D341Med (cell line): Measurements from ENCODE around the gene ADGRF3.
"Not testable (repeated sequence)": the region's sequence is repeated elsewhere in the genome, so short reads cannot be mapped to it uniquely, and the experiment has no call there.

Experiments
- DNase-seq: peaks from one replicate; pipeline ENCODE4 v3.0.0; 2012; ENCODE audit warnings: low spot score

The ADGRF3 gene

GRCh38 chr2:26274058-26274613, 72.5 kb downstream of the ADGRF3 start:
- DNase-seq: no peak

- DNase-seq: no peak
Observed at GRCh38 chr2:26273501-26273900, 73.1 kb downstream of the ADGRF3 start.

GRCh38 chr2:26270373-26270772, 76.2 kb downstream of the ADGRF3 start:
- DNase-seq: no peak

GRCh38 chr2:26269571-26270158, 76.9 kb downstream of the ADGRF3 start:
- no peak for DNase-seq

GRCh38 chr2:26268670-26269385, 77.8 kb downstream of the ADGRF3 start:
- not testable (repeated sequence) for DNase-seq

- DNase-seq: no peak
Observed at GRCh38 chr2:26268213-26268612, 78.4 kb downstream of the ADGRF3 start.

GRCh38 chr2:26258836-26259235, 87.8 kb downstream of the ADGRF3 start:
- DNase-seq: not testable (repeated sequence)
